A673 (cell line): Measurements from ENCODE around the gene TIMM9. TPM values are rescaled to one million over a fixed set of nuclear protein-coding genes. Genes with fewer than 3 reads are reported as not detected.

Experiments used
- BruUV-seq: library from RNA; stranded (reverse); fragments of 400-500 nt; replicated peaks from 2 replicates; lab custom pipeline; 2021; lab: Mats Ljungman, UMichigan
- CTCF ChIA-PET: fragments of 300-600 bp; sonication (Branson Sonifier 250); formaldehyde crosslinking; loops from one replicate; lab custom pipeline; 2022; ENCODE audit warnings: antibody characterized with exemption; lab: Charles Lee
- POLR2A ChIA-PET: fragments of 300-600 bp; sonication (Branson Sonifier 250); formaldehyde crosslinking; loops from one replicate; lab custom pipeline; 2022; ENCODE audit warnings: antibody characterized with exemption; ENCODE audit not compliant: low non-redundant PET; lab: Charles Lee
- DNase-seq: peaks from one replicate; pipeline ENCODE4 v3.0.0-alpha.2; 2015; ENCODE audit warnings: low spot score
- H3K27ac ChIP-seq: fragments of 200-600 bp; sonication (generic); 2 replicates; pipeline ENCODE4 v1.5.1; 2016; ENCODE audit warnings: mixed run types, low read depth, mild to moderate bottlenecking, mixed read lengths, antibody characterized with exemption, low read length; ENCODE audit not compliant: poor library complexity, severe bottlenecking
- H3K27me3 ChIP-seq: fragments of 200-600 bp; sonication (generic); replicated peaks from 2 replicates; pipeline ENCODE4 v1.6.1; 2017; ENCODE audit warnings: mixed run types, low read depth, mild to moderate bottlenecking, mixed read lengths, antibody characterized with exemption, low read length; ENCODE audit not compliant: insufficient read depth, poor library complexity
- H3K36me3 ChIP-seq: fragments of 200-600 bp; sonication (generic); 2 replicates; pipeline ENCODE4 v1.6.1; 2016; ENCODE audit warnings: mixed run types, mild to moderate bottlenecking, mixed read lengths, antibody characterized with exemption, low read length; ENCODE audit not compliant: insufficient read depth, poor library complexity, severe bottlenecking
- H3K4me1 ChIP-seq: fragments of 200-600 bp; sonication (generic); 2 replicates; pipeline ENCODE4 v1.6.1; 2017; ENCODE audit warnings: mixed run types, mild to moderate bottlenecking, mixed read lengths, antibody characterized with exemption, low read length; ENCODE audit not compliant: insufficient read depth, poor library complexity, severe bottlenecking
- H3K4me3 ChIP-seq: fragments of 200-600 bp; sonication (generic); 2 replicates; pipeline ENCODE4 v1.5.1; 2016; ENCODE audit warnings: low read depth, mixed run types, mild to moderate bottlenecking, mixed read lengths, low read length; ENCODE audit not compliant: poor library complexity, severe bottlenecking
- H3K9me3 ChIP-seq: fragments of 200-600 bp; sonication (generic); 2 replicates; pipeline ENCODE4 v1.6.1; 2016; ENCODE audit warnings: mixed run types, low read depth, mild to moderate bottlenecking, mixed read lengths, antibody characterized with exemption, low read length; ENCODE audit not compliant: poor library complexity, severe bottlenecking
- CTCF ChIP-seq: fragments of 300-800, 200-600 bp; sonication (generic); conservative IDR thresholded peaks from 2 replicates; pipeline ENCODE4 v1.5.1; 2017; ENCODE audit warnings: low read depth, mild to moderate bottlenecking, antibody characterized with exemption, low read length, moderate library complexity, mixed read lengths
- EZH2 ChIP-seq: fragments of 200-600 bp; sonication (generic); IDR thresholded peaks from 2 replicates; pipeline ENCODE4 v1.6.1; 2017; ENCODE audit warnings: borderline replicate concordance, low read depth, mild to moderate bottlenecking, mixed read lengths, antibody characterized with exemption, low read length; ENCODE audit not compliant: poor library complexity, severe bottlenecking
- intact Hi-C: fragments of 100-400 bp; cut with micrococcal nuclease; formaldehyde crosslinking; loops from one replicate; pipeline ENCODE4 v1.10.0; 2022; ENCODE audit not compliant: unreplicated experiment
- total RNA-seq: library from RNA; stranded (reverse); gene quantifications from 2 replicates; pipeline ENCODE4 v1.2.3, GENCODE V29; 2021

TIMM9 gene
- total RNA-seq, 1 experiment from 2014 or later, result 65.7 TPM

- Histone ChIP-seq H3K9me3 (no peaks in the 10 kb centered on the region), H3K27me3 (no peaks in the 10 kb centered on the region), H3K4me3 (no peak overlapping the region), H3K4me1 (no peaks in the 10 kb centered on the region), H3K27ac (no peak overlapping the region), H3K36me3 (no peaks in the 10 kb centered on the region)
- POLR2A ChIA-PET, result no interaction called here
- no TSS peak for BruUV-seq
- intact Hi-C loops, result loop anchor here (5.0 kb wide), 1 partner anchor 290 kb away; no protein-coding TSS in a partner anchor
- no peak for DNase-seq
- CTCF ChIA-PET, result no interaction called here
- TF ChIP-seq EZH2 (no peak), CTCF (no peak)
These were observed 30.2 kb downstream of the TIMM9 start for GRCh38 chr14:58397156-58397555.

- Histone ChIP-seq H3K4me3 (peak within 1 kb of the TSS; percentile 48), H3K4me1 (no peaks in the 10 kb centered on the region), H3K27me3 (no peaks in the 10 kb centered on the region), H3K36me3 (no peaks in the 10 kb centered on the region), H3K27ac (no peak within 1 kb of the TSS), H3K9me3 (no peaks in the 10 kb centered on the region)
- ChIA-PET CTCF (no interaction called here), POLR2A (no interaction called here)
- no TSS peak for BruUV-seq
- TF ChIP-seq CTCF (peak; percentile 64; the same call in 1 of the 2 replicates), EZH2 (no peak)
- intact Hi-C loops, result loop anchor here (5.0 kb wide), 1 partner anchor 289 kb away; no protein-coding TSS in a partner anchor
- peak; percentile 83 for DNase-seq
These were observed 31.2 kb downstream of the TIMM9 start, which contains the start of gene TOMM20L for GRCh38 chr14:58395812-58396788. TOMM20L (plus strand) TSS chr14:58395930; CDS start chr14:58395958, 28 bp downstream.

DNA sequence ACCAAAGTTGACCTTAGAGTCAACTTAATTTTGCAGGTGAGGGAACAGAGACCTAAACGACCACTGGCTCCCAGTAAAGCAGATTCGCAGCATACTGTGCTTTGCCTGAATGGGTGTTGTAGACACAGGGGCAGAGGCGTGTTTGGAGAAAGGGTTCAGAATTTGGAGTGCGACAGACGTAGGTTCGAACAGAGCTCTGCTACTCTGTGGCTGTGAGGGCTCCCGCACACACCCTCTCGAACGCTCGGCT lies 31.8 kb downstream of the TIMM9 start:
- H3K36me3 ChIP-seq, result no peaks in the 10 kb centered on the region
- POLR2A ChIA-PET, result no interaction called here
- no peaks in the 10 kb centered on the region for H3K4me1 ChIP-seq
- intact Hi-C loops, result loop anchor here (5.0 kb wide), 1 partner anchor 288 kb away; no protein-coding TSS in a partner anchor
- peak overlapping the region; percentile 48 for H3K4me3 ChIP-seq
- BruUV-seq, result no TSS peak
- no peak overlapping the region for H3K27ac ChIP-seq
- TF ChIP-seq EZH2, result no peak
- no peaks in the 10 kb centered on the region for H3K27me3 ChIP-seq
- CTCF ChIA-PET, result no interaction called here
- DNase-seq, result no peak
- no peaks in the 10 kb centered on the region for H3K9me3 ChIP-seq
